ENCODE data around the gene PIGN.
"Not testable (repeated sequence)": the region's sequence is repeated elsewhere in the genome, so short reads cannot be mapped to it uniquely, and the experiment has no call there.

PIGN gene

DNA sequence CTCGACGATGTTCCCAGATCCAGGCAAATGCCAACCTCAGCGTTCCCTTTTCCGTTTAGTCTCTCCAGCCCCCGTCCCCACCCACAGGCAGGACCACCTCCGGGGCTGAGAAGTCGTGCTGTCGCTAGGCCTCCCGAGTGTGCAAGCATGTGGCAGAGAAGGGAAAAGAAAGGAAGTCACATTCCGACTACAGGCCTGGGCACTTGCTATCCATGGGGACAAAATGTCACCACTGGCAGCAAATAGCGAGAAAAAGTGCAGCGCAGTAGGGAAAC is 420 bp downstream of the PIGN start:
- in situ Hi-C loops (cut with MboI; ENCODE audit: low sequenced_read_pairs): loop anchor here (25.0 kb wide), 1 partner anchor 376 kb away; no protein-coding TSS in a partner anchor

DNA sequence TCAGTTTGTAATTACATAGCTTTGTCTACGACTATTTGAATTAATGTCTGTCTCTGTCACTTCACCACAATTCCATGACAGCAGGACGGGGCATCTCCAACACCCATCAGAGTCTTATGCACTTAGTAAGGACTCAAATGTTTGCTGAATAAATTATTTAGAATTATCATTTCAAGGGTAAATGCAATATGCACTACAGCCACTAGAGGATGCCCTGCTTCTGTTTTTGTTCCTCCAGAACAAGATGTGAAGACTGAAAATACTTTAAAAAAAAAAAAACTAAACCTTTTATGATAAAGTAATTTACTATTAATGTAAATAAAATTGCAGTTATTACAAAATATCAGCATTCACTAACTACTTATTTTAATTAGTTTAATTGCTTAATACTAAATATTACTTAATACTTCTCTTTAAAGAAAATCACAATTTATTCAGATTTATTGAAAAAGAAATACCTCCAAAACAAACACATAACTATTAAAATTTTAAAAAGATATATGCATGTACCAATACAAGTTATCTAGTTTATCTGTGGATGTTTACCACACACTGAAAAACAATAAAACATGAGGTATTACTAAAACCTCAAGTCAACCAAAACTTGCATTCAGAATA is 3.2 kb downstream of the PIGN start:
- in situ Hi-C loops (cut with MboI; ENCODE audit: low sequenced_read_pairs): loop anchor here (25.0 kb wide), 1 partner anchor 379 kb away; no protein-coding TSS in a partner anchor

DNA sequence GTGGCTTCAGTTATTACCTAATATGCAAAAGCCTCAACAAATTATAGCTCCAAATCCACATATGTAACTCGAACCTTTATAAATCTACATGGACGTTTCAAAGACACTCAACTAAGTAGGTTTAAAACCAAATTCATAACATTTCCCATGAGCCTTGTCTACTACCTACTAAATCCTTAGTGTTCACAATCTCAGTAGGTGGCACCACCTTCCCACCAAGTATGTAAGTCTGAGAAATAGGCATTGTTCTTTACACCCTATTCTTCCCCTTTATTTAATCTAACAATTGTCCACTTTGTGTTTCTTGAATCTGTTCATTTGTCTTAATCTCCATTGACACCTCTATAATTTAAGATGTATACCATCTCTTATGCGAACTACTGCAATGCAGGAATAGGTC is 4.6 kb downstream of the PIGN start:
- in situ Hi-C loops (cut with MboI; ENCODE audit: low sequenced_read_pairs): loop anchor here (25.0 kb wide), 1 partner anchor 380 kb away; no protein-coding TSS in a partner anchor

DNA sequence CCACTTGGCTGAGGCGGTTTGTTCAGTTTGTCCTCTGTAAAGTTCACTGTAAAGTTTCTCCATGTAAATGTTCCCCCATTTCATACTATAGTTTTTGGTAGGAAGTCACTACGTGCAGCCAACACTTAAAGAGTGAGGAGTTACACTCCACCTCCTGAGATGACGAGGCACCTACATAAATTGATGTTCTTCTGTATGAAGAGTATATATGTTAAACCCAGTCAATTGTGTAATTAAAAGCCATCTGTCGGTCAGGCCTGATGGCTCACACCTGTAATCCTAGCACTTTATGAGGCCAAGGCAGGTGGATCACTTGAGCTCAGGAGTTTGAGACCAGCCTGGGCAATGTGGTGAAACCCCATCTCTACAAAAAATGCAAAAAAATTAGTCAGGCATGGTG is 7.6 kb downstream of the PIGN start:
- in situ Hi-C loops (cut with MboI; ENCODE audit: low sequenced_read_pairs): loop anchor here (25.0 kb wide), 1 partner anchor 383 kb away; no protein-coding TSS in a partner anchor

DNA sequence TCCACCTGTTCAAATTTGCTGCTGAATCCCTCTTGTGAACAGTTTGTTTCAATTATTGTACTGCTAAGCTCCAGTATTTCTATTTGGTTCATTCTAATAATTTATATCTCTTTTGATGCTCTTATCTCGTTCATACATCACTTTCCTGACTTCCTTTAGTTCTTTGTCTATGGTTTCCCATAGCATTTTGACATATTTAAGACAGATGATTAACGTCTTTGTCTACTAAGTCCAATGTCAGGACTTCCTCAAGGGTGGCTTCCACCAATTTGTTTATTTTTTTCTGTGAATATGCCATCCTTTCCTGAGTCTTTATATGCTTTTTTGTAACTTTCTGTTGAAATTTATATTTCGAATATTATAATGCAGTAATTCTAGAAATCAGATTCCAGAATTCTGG is 9.6 kb downstream of the PIGN start:
- in situ Hi-C loops (cut with MboI; ENCODE audit: low sequenced_read_pairs): loop anchor here (25.0 kb wide), 1 partner anchor 385 kb away; no protein-coding TSS in a partner anchor

DNA sequence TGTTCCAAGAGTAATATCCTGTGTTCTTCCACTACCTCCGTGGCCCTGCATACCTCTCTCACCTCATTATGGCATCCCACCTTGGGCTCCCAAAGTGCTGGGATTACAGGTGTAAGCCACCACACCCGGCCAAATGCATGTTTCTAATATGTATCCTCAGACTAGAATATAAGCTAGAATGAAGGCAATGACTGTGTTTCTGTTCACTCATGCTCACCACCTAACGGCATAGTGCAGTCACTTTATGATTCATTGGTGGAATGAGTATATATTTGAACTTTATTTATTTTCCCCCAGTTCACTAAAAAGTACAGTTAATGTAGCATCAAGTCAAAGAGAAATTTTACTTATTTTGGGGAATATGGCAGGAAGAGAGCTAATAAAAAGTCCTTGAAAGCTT is 11.3 kb downstream of the PIGN start:
- in situ Hi-C loops (cut with MboI; ENCODE audit: low sequenced_read_pairs): loop anchor here (25.0 kb wide), 1 partner anchor 387 kb away; no protein-coding TSS in a partner anchor

DNA sequence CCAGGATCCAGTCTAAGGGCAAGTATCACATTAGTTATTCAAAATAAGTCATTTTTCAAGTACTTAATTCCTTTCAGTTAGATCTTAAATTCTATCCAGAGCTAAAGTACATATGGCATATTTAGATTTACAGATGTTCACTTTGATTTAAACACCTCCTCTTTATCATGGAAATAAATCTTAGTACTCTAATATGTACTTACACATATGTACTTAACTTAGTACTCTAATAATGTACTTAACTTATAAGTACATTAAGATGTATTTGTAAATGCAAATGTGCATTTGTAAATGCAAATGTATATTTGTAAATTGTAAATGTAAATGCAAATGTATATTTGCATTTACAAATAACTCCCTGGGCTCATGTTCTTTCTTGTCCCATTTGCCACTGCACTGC is 14.6 kb downstream of the PIGN start:
- in situ Hi-C loops (cut with MboI; ENCODE audit: low sequenced_read_pairs): no loop called here

DNA sequence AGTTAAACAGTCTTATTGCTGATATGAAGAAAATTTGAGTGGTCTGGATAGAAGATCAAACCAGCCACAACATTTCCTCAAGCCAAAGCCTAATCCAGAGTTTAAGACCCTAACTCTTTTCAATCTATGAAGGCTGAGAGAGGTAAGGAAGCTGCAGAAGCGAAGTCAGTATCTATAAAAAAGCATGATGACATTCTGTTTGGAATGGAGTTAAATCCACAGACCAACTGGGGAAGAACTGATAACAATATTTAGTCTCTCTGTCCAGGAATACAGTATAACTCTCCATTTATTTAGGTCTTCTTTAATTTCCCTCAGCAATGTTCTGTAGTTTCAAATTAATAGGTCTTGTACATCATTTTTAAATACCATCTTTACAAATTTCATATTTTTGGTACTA is 16.0 kb downstream of the PIGN start:
- in situ Hi-C loops (cut with MboI; ENCODE audit: low sequenced_read_pairs): no loop called here

DNA sequence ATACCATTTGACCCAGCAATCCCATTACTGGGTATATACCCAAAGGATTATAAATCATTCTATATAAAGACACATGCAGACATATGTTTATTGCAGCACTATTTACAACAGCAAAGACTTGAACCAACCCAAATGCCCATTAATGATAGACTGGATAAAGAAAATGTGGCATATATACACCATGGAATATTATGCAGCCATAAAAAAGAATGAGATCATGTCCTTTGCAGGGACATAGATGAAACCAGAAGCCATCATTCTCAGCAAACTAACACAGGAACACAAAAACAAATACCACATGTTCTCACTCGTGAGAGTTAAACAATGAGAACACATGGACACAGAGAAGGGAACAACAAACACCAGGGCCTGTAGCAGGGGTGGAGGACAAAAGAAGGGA is 20.3 kb downstream of the PIGN start:
- in situ Hi-C loops (cut with MboI; ENCODE audit: low sequenced_read_pairs): not testable (repeated sequence)

DNA sequence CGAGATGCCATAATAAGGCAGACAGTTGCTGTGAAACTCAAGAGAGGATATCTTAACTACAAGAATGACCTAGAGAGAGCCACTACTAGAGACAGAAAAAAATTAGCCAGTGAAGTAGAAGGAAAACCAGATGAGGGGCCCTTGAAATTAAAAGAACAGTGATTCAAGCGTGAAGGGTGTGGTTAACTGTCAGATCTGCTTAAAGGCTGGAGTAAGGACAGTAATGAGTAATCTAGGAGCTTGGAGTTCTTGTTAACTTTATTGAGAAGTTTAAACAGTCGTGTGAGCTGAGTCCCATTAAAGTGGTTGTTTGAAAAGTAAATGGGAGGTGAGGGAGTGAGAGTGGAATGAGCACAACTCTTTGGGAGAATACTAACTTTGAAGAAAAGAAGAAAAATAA is 21.3 kb downstream of the PIGN start:
- in situ Hi-C loops (cut with MboI; ENCODE audit: low sequenced_read_pairs): no loop called here

DNA sequence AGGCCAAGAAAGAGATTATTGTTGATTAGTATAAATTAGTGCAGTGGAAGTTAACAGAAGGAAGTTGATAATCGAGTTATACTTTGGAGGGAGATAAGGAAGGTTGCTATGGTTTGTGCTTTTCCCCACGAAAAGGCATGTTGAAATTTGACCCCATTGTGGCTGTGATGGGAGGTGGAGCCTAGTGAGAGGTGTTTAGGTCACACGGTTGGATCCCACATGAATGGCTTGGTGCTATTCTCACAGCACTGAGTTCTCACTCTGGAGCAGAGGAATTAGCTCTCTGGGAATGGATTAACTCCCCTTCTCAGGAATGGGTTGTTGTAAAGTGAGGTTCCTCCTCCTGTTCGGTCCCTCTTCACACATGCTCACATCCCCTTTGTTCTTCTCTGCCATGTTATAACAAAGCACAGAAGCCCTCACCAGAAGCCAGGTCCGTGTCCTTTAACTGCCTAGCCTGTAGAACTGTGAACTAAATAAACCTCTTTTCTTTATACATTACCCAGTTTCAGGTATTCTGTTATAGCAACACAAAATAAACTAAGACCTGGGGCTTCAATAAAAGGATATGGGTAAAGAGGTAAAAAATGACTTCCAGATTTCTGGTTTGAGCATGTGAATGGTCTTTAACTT is 21.9 kb downstream of the PIGN start:
- in situ Hi-C loops (cut with MboI; ENCODE audit: low sequenced_read_pairs): no loop called here

DNA sequence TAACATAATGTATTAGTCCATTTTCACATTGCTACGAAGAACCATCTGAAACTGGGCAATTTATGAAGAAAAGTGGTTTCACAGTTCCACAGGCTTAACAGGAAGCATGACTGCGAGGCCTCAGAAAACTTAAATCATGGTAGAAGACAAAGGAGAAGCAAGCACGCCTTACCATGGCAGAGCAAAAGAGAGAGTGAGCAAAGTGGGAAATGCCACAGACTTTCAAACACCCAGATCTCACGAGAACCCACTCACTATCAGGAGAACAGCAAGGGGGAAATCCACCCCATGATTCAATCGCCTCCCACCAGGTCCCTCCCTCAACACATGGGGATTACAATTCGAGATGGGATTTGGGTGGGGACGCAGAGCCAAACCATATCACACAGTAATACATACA is 22.5 kb downstream of the PIGN start:
- in situ Hi-C loops (cut with MboI; ENCODE audit: low sequenced_read_pairs): no loop called here

DNA sequence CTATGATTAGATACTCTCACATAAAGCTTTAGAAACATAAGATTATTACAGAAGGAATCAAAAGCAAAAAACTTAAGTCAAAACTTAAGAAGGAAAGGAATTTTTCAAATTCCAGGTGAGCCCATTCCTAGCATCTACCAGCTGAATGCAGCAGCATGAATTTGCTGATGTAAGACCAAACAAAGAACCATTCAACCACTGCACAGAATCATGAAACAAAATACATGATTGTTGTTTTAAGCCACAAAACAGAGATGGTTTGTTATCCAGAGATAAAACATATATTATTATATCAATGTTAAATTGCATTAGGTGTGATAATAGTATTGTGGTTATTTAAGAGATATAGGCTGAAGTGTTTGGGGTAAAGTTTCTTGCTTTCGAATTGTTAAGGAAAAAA is 29.0 kb downstream of the PIGN start:
- in situ Hi-C loops (cut with MboI; ENCODE audit: low sequenced_read_pairs): no loop called here

DNA sequence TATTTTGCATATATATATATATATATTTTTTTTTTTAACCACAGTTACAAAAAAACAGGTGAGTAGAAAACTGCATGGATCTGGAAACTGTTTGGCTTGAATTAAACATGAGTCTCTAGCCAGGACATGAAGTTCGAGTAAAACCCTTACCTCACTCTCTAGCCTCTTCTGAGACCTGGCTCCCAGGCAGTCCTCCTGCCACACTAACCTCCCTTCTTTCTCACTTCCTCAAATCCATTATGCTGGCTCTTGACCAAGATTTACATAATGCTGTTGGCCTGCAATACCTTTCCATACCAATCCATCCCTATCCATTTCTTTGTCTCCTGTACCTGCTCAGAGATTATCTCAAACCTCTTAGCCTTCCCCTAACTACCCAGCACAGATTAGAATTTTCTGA is 34.0 kb downstream of the PIGN start:
- in situ Hi-C loops (cut with MboI; ENCODE audit: low sequenced_read_pairs): no loop called here

DNA sequence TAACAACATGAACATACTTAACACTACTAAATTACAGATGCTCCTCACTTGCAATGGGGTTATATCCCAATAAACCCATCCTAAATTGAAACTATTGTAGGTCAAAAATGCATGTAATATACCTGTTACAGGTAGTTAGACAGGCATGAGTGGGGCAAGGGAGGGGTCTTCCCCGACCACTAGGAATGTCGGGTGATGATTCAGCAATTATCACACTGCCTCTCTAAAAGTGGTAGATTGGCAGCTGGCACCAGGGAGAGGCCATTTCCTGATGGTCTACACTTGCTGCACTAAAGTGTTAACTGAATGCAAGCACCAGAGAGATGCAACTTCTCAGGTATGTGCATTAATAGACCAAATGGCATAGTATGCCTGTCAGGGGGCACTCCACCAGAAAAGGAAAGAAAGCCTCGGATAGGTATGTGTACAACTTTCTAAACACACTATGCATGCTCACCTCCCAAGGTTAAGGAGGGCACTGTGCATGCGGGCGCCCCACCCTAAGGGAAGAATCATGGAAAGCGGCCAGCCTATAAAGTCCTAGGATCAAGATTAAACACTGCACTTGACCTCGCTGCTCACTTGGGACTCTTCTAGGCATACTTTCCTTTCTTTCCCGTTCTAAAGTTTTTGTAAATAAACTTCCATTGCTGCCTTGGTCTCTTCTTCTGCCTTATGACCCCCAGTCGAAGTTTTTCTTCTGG is 35.6 kb downstream of the PIGN start:
- in situ Hi-C loops (cut with MboI; ENCODE audit: low sequenced_read_pairs): no loop called here

DNA sequence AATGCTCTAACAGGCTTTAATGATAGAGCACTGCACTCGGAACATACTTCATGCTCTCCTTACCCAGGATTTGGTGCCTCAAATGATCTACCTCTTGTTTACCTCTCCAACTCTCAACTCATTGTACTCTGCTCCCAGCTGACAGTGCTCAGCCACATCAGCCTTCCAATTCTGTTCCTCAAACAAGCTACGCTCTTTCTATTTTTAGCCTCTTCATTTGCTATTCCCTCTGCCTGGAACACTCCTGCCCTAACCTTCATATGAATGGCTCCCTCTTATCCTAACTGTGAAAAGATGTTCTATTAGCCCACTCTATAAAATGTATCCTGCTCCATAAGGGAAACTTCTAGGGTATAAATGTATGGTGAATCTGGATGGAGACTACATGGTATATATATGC is 42.5 kb downstream of the PIGN start:
- in situ Hi-C loops (cut with MboI; ENCODE audit: low sequenced_read_pairs): loop anchor here (25.0 kb wide), 1 partner anchor 507 kb away; no protein-coding TSS in a partner anchor

DNA sequence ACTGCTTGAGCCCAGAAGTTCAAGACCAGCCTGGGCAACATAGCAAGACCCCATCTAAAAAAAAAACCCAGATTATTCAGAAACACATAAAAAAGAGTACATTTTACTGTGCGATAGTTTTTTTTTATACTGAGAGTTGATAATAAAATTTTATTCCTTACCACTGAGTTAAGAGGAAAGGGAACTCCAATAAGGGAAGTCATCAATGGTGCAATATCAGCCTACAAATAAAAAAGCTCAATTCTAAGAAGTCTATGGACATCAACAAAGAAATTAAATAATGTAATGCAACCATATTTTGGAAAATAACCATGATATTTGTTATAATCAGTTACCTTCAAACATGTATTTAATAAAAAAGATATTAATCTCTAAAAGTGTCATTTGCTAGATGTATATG is 46.6 kb downstream of the PIGN start:
- in situ Hi-C loops (cut with MboI; ENCODE audit: low sequenced_read_pairs): loop anchor here (25.0 kb wide), 1 partner anchor 503 kb away; no protein-coding TSS in a partner anchor

DNA sequence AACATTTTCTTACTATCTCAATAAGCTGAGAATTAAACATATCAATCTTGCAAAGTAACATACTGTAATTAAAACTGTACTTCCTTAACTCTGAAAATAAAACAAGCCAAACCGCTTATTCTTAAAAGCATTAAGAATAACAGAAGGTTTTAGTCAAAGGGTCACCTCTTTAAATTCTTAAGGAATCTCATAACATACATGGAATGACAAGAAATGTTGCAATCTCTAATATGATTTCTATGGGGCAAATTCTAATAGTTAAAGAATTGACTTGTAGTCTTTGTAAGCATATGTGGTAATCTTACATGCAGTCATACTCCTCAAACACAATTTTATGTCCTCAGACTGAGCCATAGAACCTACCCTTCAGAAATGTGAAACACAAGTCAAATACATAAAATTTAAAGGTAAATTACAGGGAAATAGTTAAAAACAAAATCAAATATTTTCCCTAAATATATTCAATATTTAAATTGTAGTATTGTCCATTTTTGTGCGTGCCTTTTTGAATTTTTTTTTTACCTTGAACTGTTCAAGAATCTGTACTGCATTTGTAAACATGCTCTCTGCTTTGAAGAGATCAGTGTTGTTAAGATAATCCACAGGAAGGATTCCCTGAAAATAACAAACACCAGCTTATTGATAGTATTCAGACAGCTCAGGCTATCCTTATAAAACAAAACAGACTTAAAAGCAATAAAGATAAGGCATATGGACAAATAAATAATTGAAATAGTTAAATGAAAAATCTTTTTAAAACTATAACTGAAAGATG is 48.2 kb downstream of the PIGN start:
- in situ Hi-C loops (cut with MboI; ENCODE audit: low sequenced_read_pairs): loop anchor here (25.0 kb wide), 1 partner anchor 501 kb away; no protein-coding TSS in a partner anchor

DNA sequence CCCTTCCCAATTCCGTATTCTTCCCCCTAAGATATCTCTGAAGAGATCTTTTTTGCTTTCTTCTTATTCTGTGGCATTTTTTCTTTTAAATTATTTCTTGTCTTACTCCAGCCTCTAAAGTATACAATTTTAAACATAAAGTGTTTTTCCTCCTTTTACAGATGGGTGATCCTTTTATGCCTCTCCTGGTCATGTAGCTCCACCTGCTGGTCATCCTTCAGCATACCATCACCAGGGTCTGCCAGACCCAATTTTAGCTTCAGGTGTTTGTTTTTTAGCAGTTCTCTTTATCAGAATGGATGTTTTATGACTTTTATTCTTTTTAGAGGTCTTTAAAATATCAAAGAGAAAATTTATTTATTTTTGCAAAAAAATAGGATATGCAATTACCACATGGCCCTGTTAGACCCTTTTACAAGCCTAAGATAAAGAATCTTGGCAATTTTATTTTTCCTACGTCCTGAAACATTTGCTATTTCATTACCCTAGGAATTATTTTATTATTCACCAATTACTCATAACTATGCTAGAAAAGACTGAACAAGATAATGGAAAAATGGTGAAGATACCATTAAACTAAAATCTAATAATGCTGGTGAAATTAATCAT is 55.5 kb downstream of the PIGN start:
- in situ Hi-C loops (cut with MboI; ENCODE audit: low sequenced_read_pairs): loop anchor here (25.0 kb wide), 1 partner anchor 494 kb away; no protein-coding TSS in a partner anchor

DNA sequence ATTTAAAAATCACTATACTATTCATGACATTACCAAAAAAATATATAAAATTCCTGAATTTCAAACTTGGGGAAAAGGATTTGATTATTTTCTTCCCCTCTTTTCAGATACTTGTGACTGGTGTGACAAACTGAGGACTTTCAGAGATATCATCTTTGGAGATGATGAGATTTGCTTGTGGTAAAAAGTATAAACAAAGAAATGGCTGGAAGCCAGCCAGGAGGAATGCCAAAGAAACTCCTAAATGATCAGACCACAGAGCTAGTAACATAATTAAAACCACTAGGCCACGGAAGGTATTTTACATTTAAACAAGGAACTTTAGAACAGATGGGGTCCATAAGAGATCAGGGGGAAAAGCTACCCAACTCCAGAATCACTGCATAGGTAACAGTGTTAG is 58.7 kb downstream of the PIGN start:
- in situ Hi-C loops (cut with MboI; ENCODE audit: low sequenced_read_pairs): loop anchor here (25.0 kb wide), 1 partner anchor 491 kb away; no protein-coding TSS in a partner anchor

DNA sequence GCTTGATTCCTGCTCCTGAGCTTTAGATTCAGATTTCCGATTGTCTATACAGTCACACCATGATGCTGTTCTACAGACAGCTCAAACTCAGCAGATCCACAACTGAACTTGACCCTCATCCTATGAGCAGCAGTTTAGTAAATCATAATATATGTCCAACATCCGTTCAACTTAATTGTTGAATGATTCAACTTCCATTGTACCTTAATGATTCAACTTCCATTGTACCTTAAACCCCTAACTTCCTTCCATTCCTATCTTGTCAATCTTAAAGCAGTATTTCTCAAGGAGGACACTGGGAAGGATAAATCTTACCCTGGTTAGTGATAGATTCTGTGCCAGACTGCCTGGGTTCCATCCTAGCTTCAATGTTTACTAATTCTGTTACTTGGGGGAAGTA is 60.1 kb downstream of the PIGN start:
- in situ Hi-C loops (cut with MboI; ENCODE audit: low sequenced_read_pairs): loop anchor here (25.0 kb wide), 1 partner anchor 489 kb away; no protein-coding TSS in a partner anchor

Data from HL-60/S4 treated with phorbol 12-myristate 13-acetate at 8.2 ng/mL for 4 days and 3 days (cell line).